Right lung (tissue), 5 donors: ENCODE data around the gene TMEM132D. TPM values are rescaled to one million over a fixed set of nuclear protein-coding genes. Genes with fewer than 3 reads are reported as not detected.

ENCODE experiments used
- DNase-seq, 2 donors: peaks; one replicate each; pipeline ENCODE4 v3.0.0-alpha.2; 2013
- polyA plus RNA-seq, 5 donors: library from polyadenylated mRNA; unstranded; fragments of 120-200 nt; gene quantifications; one replicate each; pipeline versions ENCODE4 v1.2.1 to v1.2.3, GENCODE V29; 2013; ENCODE audit warnings: inconsistent platforms in 1 of 5, low replicate concordance in 1 of 5; ENCODE audit not compliant: insufficient read length in 5 of 5, insufficient read depth in 1 of 5

TMEM132D gene
- polyA plus RNA-seq, 5 donors: 0.28 to 2.1 (median 0.79) TPM

DNA sequence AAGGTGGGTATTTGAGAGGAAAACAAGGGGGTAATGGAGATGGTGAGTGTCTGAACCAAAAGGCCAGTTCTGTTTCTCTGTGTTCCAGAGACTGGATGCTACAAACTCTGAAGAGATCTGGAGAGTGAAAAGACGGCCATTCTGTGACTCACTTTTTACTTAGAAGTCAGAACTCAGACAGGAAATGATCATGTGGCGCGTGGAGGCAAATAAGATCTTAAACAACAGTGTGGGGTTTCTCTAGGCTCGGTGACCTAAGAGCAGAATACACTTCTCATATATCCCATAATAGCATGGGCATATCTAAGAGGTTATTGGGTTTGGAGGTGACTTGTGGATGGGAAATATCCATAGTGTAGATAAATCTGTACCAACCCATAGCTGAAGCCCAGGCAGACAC is 463.5 kb downstream of the TMEM132D start:
- DNase-seq: no peak

DNA sequence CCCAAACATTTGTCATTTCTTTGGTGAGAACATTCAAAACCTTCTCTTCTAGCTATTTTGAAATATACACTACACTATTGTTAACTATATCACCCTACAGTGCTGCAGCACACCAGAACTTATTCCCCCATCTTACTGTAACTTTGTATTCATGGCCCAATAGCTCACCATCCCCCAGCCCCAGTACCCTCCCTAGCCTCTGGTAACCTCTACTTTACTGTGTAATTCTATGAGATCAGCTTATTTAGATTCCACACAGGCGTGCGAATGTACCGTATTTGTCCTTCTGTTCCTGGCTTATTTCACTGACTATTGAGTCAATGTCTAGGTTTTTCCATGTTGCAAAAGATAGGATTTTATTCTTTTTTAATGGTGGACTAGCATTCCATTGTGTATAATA is 469.0 kb downstream of the TMEM132D start:
- no peak for DNase-seq

DNA sequence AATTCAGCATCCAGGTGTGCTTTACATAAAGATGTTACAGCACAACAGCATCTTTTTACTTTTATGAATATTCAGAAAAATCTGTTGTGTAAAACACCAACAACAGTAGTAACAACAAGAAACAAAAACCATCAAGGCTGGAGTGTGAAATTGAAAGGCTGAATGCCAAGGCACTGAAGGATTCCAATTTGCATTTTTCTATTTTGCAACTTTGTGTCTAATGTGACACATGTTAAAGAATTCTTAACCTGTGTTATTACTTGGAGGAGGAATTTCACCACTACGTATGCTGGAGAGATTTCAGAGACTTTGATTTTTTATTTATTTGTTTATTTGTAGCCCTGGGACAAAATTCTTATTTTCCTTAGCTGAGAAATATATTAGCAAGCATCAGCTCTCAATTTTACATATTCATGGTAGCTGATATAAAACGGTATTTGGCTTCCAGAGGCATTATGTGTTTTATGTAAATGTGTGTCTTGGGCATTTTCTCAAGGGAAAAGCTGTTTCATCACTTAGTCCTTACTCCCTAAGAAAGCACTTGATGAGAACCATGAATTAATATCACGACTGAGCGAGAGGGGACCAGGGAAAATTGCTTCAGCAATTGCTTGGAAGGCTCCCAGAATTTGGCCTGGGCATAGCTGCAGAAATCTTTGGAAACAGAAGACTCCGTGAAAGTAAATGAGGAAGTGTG is 475.4 kb downstream of the TMEM132D start:
- DNase-seq: no peak

DNA sequence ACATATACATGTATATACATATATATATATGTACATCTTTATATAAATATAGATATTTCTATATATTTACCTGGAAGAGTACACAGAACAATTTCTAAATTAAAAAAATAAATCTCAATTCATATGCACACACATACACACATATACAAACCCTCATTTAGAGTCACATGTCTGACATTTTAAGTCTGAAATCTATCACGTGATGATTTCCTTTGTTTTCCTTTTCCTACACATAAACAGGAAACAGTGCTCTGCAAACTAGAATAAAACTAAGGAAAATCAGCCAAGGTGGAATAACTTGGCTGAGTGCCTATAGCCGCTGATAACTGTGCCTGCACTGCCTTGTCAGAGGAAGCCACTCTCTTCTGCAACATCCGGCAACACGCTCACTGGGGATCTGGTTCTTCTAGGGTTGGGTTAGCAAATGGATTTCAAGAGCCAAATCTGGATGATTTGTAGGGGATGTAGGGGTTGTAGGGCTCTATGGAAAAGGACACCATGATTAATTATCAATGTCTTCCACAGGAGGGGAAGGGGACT is 480.7 kb downstream of the TMEM132D start:
- no peak for DNase-seq

DNA sequence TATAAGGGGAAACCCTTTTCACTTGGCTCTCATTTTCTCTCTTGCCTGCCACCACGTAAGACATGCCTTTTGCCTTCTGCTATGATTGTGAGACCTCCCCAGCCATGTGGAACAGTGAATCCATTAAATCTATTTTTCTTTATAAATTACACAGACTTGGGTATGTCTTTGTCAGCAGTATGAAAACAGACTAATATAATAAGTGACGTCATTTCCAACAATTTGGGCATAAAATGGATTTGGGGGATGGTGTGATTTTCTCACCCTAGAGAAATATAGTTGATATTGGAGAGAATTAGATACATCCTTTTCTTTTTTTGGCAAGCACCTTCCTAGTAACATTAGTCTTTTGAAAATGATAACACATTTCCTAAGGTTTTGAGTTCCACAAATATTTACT is 490.5 kb downstream of the TMEM132D start:
- DNase-seq: no peak

DNA sequence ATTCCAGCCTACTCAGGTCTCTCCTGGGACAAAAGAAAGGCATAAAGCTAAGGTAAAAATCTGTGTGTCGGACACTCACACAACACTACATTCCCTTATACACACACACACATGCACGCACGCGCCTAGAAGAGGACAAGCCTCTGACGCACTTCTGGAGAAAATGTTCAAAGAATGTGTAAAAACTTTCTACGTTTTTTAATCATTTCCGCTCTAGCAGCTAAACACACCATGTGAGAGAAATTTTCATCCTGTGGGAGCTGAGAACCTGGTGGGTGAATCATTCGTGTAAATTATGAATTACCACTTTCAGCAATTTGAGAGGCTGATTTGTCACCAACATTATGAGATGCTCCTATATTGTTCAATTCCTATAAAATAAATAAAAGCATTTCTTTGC is 494.5 kb downstream of the TMEM132D start:
- DNase-seq: no peak

DNA sequence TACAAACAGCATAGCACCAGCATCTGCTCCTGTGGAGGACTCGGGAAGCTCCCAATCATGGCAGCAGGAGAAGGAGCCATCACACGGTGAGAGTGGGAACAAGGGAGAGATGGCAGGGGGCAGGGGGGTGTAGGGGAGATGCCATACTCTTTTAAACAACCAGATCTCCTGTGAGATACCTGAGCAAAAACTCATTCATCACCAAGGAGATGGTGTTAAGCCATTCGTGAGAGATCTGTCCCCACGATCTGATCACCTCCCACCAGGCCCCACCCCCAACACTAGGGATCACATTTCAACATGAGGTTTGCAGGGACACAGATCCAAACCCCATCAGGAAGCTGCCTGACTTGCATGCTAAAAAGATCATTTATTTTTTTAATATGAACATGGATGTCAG is 499.3 kb downstream of the TMEM132D start:
- no peak for DNase-seq

DNA sequence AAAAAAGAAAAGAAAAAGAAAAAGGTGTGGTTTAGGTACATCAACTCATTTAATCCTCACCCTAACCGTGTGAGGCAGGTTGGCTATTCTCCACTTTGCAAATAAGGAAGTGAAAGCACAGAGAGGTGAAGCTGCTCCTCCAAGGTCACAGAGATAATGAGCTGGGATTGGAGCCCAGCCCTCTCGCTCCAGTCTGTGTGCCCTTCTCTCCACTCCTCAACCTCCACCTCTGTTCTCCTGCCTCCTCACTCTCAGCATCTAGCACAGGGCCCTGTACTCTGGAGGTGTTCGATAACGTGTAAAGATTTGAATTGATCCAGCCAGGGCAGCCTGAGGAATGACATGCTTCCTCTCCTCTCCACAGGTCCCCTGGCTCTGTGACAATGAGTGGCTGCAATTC is 502.3 kb downstream of the TMEM132D start:
- no peak for DNase-seq

DNA sequence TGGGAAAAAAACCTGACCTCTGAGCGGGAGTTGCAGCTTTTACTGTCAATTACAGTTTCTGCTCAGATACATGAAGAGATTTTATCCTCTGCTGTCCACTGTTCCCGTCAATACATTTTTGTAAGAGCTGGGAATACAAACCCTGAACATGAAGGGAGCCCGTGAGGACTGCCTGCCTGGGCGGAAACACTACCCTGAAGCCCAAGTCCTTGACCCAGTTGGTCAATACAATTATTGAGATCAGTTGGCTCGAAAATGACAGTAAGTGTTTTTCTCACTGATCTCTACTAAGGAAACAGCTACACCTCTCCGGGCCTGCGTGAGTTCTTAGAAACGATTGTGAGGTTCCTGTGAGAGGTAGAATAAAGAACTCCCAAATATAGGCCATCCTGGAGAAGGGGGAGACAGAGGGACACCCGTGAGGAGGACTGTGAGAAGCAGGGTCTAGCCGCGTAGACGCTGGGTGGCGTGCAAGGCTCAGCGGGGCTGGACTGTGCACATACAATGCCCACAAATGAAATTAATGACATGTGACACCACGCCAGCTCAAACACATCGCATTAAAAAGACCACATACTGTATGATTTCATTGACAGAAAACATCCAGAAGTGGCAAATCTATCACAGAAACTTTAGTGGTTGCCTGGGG is 509.5 kb downstream of the TMEM132D start:
- DNase-seq: no peak

DNA sequence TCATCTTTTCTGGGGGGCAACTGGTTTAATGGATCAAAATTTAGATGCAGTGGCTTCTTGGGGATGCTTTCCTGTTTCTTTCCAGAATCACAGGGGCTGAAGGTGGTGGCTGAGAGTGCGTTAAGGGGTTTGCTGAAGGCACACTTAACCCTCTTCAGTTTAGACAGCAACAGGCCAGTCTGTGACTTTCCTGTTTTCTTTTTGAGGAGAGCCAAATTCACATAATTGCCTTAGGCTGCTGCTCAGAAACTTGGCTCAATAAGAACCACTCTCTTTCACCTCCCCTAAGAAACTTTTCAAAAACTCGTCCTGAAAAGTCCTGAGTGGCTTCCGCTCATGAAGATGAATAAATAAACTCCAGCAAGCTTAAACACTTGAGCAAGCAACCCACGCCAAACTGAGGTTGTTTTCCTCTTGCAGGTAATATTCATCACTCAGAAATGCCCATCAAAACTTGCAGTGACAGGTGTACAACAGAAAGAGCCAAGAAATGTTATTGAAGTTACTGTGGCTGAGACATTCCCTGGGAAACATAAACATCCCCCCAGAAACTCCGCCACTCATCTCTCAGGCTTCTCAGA is 510.4 kb downstream of the TMEM132D start:
- DNase-seq: peak; percentile 1 to 3

DNA sequence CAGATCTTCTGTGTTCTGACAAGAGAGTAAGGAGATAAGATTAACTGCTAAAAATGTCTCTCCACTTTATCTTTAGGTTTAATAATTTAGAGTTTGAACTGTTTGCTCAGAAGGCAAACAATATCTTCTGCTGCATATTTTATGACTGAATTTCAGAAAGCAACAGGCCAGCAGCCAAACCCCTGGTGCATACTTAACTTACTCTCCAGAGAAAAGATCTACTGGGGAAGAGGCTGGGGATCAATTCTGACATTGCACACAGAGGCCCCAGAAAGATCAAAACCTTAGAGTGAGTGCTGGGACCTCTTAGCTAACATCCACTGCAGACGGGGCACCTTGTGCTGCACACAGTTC is 518.2 kb downstream of the TMEM132D start:
- DNase-seq: no peak

DNA sequence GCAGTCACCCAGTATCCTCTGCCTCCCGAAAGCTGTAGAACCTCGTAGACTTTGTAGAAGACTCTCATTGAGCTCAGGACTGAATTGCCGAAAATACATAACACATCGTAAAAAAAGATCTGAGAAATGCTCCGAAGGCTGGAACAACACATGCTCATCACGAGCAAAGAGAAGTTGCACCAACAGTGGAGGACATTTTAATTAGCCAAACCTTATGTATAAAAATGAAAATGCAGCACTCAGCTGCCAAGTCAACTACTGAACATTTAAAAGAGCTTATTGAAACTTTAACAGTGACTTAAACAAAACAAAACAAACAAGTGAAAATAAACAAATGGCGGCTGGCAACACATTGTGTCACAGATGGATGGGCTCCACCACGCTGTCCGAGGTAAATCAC is 519.9 kb downstream of the TMEM132D start:
- DNase-seq: no peak

DNA sequence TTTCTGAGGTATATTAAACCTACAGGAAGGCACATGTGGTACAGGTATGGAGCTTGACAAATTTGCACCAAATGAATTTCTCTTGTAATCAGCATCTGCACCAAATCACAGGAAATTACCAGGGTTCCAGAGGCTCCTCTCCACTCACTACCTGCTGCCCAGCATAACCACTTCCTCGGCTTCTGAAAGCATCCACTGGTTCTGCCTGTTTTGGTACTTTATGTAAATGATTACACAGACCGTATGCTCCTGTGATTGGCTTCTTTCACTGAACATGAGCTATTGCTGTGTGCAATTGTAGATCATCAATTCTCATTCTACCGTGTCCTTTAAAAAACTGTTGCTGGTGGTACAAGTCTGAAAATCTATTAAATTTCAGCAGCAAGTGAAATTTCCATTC is 522.1 kb downstream of the TMEM132D start:
- no peak for DNase-seq

DNA sequence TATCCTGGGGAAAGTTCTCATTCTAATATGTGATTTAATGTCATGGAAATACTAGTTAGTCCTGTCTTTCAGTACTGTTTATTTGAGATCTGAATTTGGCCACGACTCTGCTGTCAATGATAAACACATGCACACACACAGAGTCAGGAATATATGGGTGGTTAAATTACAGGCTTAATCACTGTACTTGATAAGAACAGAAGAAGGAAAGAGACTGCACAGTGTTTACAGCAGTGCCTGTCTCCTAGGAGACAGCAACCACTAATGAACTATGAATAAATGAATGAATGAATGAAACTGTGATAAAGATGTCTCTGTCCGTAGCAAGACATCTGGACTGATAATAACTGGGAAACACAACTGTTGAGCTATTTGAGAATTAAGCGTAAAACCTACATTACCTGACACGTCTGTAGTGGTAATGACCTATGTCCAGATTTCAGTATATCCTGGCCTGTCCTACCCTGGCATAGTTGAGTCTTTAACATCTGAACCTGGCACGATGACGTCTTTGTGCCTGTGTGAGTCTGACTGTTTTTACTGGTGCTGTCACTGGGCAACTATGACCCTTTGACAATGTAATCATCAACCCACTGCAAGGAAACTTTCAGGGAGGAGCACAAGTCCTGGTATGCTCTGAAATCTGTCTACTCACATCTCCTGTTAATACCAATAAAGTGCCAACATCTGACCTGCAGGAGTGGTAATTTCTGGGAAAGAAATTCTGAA is 524.6 kb downstream of the TMEM132D start:
- no peak for DNase-seq

DNA sequence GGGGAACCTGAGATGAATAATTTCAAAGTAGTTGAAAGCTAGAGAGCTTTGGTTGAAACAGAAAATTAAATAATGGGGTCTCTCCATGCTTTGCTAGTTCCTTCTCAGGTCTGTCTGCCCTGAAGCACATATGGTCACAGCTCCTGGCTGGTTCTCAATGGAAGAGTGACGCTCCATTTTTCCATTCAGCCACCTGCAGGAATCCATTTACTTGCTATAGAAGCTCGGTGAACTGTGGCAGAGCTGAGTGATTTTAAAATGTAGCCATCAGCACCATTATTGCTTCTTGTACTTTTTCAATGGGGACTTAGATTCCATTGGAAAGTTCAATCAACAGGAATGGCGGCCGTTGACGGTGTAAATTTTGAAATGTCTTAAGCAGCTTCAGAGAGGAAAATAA is 525.3 kb downstream of the TMEM132D start:
- DNase-seq: no peak

DNA sequence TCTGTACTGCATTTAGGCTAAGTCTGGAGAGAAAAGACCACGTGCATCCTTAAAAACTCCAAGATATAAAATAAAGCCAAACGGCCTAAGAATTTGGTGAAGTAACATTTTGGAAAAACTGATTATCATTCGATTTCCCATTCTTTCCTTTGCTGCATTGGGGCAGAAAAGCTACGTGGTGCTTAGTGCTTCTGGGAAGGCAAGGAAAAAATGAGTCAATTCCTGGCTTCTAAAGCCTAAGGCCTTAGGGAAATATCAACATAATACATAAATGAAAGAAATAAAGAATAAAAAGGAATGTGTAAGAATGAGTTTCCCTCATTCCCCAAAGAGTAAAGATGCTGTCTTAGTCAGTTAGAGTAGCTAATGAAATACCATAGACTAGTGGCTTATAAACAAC is 530.1 kb downstream of the TMEM132D start:
- no peak for DNase-seq

DNA sequence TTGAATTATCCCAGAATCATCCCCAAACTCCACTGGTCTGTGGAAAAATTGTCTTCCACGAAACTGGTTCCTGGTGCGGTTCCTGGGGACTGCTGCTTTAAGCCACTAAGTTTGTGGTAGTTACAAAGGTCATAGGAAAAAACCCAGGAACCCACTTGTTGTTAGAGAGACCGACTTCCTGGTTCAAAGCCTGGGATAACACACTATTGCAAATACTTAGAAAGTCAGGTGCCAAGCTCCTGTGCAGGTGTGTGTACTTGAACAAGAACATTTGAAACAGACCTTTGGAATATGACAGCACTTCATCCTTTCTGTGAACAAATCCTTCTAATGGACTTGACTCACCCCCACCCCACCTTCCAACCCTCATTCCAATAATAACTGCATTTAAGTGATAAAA is 530.9 kb downstream of the TMEM132D start:
- no peak for DNase-seq

DNA sequence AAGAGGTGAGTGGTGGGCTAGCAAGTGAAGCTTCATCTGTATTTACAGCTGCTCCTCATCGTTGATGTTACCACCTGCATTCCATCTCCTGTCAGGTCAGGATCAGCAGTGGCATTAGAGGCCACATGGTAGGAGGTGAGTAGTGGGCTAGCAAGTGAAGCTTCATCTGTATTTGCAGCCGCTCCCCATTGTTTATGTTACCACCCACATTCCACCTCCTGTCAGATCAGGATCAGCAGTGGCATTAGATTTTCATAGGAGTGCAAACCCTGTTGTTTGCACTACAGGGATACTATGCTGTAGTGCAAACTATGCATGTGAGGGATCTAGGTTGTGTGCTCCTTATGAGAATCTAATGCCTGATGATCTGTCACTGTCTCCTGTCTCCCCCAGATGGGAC is 531.5 kb downstream of the TMEM132D start:
- DNase-seq: no peak

DNA sequence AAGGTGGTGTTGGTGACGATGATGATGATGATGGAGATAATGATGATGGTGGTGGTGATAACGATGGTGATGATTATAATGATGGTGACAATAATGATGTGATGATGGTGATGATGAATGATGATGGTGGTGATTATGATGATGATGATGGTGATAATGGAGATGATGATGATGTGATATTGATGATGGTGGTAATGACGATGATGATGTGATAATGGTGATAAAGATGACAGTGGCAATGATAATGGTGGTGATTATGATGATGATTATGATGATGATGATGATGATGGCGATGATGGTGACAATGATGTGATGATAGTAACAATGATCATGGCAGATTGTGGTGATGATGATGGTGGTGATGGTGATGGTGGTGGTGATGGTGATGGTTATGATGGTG is 532.6 kb downstream of the TMEM132D start:
- no peak for DNase-seq

DNA sequence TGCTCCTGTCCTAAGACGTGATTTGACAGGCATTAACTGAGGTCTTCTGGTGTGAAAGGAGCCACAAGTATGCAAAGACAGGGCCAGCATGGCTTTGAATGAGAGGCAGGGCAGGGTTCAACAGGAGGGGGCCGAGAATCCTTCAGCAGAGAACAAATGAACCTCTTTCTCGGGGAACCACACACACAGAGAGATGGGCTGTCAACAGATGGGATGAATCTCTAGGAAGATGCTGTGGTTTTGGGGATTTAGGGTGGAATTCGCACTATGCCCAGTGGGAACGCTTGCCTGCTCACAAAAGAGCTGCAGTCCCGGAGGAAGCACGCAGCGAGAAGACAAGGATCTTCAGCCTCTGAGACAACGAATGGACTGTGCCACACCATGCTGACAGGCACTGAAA is 537.2 kb downstream of the TMEM132D start:
- no peak for DNase-seq

DNA sequence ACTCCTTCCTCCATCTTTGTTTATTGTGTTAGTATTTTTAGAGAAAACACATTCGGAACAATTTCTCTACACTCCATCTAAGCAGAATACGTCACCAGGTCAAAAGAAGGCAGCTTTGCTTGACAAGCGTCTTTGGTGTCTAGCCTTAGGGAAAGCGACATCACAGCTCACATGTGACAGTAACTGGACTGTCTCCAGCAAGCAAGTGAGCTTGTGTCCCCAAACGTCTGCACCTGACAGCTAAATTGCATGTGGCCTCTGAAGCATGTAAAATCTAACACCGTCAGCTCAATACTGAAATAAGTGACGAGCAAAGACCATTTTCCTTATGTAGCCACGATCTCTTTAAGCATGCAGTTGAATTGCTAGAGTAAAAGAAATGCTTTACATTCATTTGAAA is 540.8 kb downstream of the TMEM132D start:
- no peak for DNase-seq

DNA sequence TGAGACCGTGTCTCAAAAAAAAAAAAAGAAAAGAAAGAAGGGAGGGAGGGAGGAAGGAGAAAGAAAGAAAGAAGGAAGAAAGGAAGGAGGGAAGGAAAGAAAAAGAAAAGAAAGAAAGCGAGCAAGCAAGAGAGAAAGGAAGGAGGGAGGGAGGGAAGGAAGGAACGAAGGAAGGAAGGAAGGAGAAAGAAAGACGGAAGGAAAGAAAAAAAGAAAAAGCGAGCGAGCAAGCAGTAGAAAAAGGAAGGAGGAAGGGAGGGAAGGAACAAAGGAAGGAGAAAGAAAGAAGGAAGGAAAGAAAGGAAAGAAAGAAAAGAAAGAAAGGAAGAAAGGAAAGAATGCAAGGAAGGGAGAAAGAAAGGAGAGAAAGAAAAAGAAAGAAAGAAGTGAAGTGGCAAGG is 546.6 kb downstream of the TMEM132D start:
- no peak for DNase-seq

DNA sequence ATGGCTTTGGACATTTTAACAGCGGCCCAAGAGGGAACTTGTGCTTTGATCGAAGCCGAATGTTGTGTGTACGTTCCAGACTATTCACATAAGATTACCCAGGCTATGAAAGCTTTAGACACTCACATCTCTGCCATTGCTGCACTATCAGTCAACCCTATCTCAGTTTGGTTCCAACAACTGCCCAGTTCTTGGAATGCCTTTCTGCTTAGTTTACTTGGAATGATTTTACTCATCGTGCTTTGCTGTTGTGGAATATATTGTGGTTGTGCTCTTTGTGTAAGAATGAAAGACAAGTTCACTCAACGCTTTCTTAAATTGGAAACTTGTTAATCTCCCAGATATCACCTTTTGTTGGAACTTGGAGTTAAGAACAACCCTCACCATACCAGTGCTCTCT is 552.3 kb downstream of the TMEM132D start:
- DNase-seq: no peak
